GM18870 (cell line): ENCODE data around the gene COG1.

ENCODE experiments used
- ATAC-seq: cut with Tn5 transposase; IDR thresholded peaks from one replicate; pipeline ENCODE4 v1.9.1; 2021; ENCODE audit warnings: moderate library complexity; ENCODE audit not compliant: unreplicated experiment

Gene COG1

GRCh38 chr17:73197161-73197560 lies 4.3 kb downstream of the COG1 start:
- ATAC-seq, result no peak

GRCh38 chr17:73198201-73198929 lies 5.5 kb downstream of the COG1 start:
- ATAC-seq, result no peak

GRCh38 chr17:73198930-73199260 lies 6.0 kb downstream of the COG1 start:
- ATAC-seq, result no peak

GRCh38 chr17:73199751-73200317 lies 7.0 kb downstream of the COG1 start:
- no peak for ATAC-seq

- no peak for ATAC-seq
Measured at GRCh38 chr17:73200476-73200875, 7.6 kb downstream of the COG1 start.

GRCh38 chr17:73201215-73202069 lies 8.6 kb downstream of the COG1 start:
- ATAC-seq, result no peak

- no peak for ATAC-seq
Measured at GRCh38 chr17:73203135-73203787, 10.4 kb downstream of the COG1 start.

GRCh38 chr17:73203788-73204479 lies 11.1 kb downstream of the COG1 start:
- no peak for ATAC-seq

- no peak for ATAC-seq
Measured at GRCh38 chr17:73205459-73205961, 12.7 kb downstream of the COG1 start.

- ATAC-seq, result no peak
Measured at GRCh38 chr17:73208139-73208827, 15.4 kb downstream of the COG1 start.

GRCh38 chr17:73209436-73209835 lies 16.6 kb downstream of the COG1 start:
- no peak for ATAC-seq

- ATAC-seq, result no peak
Measured at GRCh38 chr17:73210002-73210678, 17.3 kb downstream of the COG1 start.

- ATAC-seq, result no peak
Measured at GRCh38 chr17:73211745-73212144, 18.9 kb downstream of the COG1 start.

GRCh38 chr17:73214008-73214407 lies 21.2 kb downstream of the COG1 start:
- no peak for ATAC-seq

- ATAC-seq, result no peak
Measured at GRCh38 chr17:73214851-73215250, 22.0 kb downstream of the COG1 start.

- no peak for ATAC-seq
Measured at GRCh38 chr17:73215447-73215846, 22.6 kb downstream of the COG1 start.

GRCh38 chr17:73223626-73224230 lies 30.9 kb downstream of the COG1 start:
- ATAC-seq, result no peak

GRCh38 chr17:73224237-73224636 lies 31.4 kb downstream of the COG1 start:
- ATAC-seq, result no peak

- ATAC-seq, result no peak
Measured at GRCh38 chr17:73224663-73225305, 31.9 kb downstream of the COG1 start.
